Skin of body (tissue), 2 donors: ENCODE data around the gene PNPLA1. TPM values are rescaled to one million over a fixed set of nuclear protein-coding genes. Genes with fewer than 3 reads are reported as not detected.

Experiments
- DNase-seq: peaks from one replicate; lab custom pipeline; 2025; lab: John Stamatoyannopoulos, UW
- total RNA-seq: library from RNA; depleted of rRNA; stranded (reverse); fragments of >200 nt; gene quantifications from one replicate; pipeline ENCODE4 v1.2.3, GENCODE V29; 2014

Gene PNPLA1
- total RNA-seq, 1 donor from 2014 or later: 4.2 TPM

DNA sequence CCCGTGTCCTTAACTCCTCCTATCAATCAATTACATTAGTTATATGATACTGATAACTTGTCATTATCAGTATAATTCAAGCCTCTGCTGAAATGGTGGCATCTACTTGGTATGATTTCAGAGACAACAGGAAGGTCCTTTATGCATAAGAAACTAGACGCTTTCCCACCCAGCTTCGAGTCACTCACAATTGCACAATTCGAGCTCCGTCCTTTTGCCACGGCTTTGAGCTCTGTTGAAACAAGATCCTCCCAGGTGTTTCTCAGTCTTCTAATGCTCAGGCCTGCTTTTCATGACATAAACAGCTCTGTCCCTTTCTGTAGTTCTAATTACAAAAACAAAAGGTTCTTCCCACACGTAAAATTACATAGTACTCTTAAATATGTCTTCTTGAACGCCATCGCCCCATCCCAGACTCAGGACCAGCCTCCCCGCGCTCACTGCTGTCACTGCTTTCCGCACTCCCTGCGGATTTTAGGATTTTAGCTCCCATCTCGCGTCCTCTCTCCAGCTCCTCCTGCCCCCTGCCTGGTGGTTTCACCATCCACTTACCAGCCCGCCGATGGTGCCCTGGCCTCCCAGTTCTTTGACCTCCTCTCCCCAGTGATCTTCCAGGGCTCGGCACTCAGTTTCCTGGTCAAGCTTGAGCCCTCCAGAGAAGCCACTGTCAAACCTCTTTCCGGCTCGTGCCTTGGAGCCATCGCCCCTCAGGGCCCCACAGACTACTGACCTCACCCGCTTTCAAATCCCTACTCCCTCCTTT is 23.2 kb upstream of the PNPLA1 start:
- no peak for DNase-seq

DNA sequence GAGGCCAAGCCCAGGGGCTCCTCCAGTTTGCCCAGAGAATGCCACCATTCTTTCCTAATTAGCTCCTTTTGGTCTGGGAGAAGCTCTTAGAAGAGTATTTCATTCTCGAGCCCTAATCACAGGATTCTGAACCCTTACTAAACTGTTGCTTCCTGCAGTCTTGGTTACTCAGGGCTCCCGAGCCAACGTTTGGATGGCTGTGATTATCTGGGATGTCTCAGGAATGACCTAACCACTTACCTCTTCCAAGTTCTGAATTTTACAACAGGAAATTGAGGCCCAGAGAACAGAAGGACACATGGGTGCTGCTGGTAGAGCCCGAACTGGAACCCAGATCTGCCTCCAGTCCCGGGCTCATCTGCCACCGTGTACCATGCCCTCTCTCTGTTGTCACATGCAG is 22.2 kb upstream of the PNPLA1 start:
- no peak for DNase-seq

DNA sequence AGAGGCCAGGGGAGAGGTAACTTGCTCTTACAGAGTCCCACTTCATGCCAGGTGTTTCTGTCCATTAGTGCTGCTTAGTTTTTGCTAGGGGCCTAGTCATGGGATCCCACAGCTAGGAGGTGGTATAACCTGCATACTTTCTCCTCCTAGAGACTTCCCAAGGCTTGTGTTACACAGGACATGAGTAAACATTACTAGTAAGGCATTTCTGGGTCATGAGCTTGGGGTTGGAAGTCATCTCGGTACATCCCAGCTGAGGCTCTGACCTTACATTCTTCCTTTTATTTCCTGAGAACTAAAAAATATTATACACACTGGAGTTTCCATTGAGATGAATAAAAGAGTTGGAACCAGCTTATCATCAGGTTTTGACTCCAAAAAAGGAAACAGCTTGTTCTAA is 20.9 kb upstream of the PNPLA1 start:
- DNase-seq: no peak

DNA sequence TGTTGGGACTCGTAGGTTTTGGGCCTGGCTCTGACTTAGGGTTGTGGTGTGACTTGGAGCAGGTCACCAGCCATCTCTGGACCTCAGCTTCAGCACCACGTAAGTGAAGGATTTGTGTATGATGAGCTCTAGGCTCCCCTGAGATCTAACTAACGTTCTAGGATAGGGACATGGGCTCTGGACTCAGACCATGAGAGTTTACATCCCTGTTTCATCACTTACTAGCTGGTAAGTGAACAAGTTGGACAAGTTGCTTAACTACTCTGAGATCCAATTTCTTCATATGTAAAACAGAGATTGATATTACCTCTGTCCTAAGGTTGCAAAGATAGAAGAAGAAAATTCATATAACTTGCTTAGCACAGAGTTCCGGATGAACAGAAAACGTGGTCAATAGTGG is 20.3 kb upstream of the PNPLA1 start:
- no peak for DNase-seq

DNA sequence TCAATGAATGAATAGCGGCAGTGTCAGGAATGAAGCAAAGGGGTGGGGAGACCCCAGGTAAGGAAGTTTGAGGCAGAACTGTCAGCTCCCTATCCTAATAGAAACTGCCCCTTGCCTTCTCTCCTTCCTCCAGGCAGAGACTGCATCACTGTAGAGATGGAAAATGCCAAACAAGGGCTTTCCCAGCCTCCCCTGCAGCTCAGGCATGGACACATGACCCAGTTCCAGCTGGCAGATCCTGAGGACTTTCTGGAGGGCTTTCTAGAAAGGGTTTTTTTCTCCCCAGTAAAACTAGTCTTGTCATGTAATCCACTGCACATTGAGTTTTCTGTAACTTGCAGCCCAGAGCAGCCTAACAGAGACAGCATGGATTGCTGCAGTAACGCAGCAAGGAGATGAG is 17.9 kb upstream of the PNPLA1 start:
- DNase-seq: no peak

DNA sequence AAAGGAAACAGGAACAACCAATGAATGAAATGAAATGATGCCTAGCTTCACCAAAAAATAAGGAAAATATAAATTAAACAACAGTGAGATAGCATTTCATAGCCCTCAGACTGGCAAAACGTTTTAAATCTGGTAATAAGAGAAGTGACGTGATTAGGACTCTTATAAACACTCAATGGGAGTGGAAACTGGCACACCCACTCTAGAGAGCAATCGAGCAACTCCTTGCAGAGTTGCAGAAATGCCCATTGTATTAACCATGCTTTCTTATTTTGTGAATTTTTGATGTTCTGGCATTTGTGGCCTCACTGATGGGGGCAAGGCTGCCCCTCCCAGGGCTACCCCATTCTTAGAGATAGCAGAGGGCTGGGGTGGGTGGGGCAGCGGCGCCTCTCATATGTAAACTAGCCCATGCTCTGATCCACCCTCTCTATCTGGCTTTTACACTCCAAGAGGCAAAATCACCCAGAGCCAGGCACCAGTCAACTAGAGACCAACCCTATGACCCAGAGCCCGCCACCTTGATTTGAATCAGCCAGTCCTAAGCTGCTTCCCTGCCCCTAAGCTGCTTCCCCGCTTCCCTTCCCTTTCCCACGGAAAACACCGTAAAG is 6.4 kb upstream of the PNPLA1 start:
- no peak for DNase-seq

DNA sequence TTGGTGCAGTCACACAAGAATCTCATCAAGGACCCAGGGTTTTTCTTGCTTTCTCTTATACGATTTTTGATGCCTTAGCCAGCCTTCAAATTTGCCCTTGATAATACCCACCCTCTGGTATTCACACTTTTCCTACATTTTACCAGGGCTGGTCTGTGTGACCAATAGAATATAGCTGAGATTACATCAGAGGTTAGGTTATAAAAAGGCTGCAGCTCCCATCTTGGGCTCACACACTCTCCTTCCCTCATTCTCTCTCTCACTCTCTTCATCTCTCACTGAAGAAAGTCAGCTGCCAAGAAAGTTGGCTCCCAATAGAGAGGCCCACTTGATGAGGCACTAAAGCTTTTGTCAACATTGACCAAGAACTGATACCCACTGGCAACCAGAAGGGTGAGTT is 4.1 kb upstream of the PNPLA1 start:
- no peak for DNase-seq

DNA sequence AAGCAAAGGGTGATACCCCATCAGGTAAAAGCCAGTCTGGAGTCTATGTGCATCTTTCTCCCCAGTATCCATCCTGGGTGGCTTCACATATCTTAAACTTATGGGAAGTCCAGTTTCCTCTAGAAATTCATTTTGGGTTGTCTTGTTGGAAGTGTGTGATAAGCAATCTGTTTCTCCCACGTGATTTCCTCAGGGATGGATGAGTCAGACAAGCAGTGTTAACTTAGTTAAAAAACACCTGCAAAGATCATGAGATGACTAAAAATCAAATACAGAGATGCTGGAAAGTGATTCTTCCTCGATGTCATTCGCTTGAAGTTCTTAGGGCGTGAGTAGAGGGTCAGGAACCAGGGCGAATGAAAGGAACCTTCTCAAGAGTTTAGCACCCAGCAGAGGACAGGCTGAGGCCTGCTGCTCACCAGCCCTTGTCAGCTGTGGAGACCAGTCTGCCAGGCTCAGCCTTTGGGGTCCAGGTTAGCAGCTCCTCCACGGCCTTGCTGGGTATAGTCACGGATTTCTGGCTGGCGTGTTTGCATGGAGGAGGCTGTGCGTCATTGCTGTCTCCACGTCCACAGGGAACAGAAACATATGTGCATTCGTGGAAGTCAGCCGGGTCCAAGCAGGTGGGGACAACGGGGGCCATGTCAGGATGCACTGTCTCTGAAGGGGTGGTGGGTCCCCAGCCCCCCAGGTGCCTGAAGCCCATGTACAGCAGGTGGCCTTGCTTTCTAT is 2.8 kb upstream of the PNPLA1 start:
- DNase-seq: no peak

DNA sequence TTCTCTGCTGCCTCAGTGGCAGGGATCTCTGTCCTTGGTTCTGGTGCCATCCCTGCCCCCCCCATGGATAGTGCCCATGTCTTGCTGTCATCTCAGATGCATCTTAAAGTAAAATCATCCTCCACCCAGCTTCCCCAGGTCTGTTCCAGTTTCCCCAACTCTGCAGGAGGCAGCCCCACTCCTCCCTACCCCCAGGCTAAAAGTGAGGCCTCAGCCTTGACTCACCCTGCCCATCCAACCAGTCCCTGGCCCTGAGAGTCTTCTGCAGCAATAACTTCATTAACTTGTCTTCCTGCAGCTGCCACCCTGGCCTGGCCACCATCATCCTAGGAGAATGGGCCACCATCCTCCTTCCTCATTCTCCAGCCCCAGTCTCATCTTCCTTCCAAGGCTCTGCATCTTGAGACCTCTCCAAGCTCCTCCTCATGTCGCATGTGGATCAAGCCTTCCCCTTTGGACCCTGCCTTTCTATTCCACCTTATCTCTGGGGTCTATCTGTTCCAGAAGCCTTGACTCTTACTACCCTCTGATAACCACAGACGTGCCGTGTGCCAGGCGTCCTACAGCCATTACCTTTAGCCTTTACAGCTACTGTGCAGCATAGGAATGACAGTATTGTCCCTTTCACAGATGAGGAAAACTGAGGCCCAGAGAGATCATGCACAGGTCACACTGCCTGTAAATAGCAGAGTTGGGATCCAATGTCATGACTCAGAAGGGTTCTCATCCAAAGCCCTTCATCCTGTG is 2.0 kb upstream of the PNPLA1 start:
- no peak for DNase-seq

DNA sequence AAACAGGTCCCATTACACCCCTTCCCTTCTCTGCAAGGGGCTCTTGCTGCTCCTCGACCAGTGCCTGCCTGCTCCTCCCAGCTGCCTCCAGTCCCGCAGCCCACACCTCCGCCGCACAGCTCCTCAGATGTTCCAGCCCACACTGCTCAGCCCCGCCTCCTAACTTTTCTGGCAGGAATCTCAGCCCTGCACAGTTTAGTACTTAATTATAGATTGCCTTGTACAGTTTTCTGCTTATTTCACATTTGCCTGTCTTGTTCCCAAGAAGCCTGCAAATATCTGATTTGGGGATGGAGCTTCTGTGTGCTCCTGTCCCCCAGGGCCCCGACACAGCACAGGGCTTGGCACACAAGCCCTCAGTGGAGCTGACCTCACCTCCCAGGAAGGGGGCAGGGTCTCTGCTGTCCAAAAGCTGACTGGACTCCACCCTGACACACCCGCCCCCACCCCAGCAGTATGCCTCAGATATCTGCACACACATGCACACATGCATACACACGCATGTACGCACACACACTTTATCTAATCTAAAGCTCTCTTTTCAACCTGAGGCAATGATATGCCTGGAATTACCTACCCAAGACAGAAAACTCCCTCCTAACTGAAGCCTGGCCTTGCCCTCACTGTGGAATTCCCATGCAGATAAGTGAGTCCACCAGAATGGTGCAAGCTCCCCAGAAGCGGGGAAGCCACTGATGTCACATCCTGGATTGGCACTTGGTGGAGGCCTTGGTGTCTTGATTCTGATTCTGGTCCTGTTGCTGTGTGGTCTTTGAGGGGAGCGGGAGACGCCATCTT is 1.2 kb upstream of the PNPLA1 start:
- DNase-seq: no peak

DNA sequence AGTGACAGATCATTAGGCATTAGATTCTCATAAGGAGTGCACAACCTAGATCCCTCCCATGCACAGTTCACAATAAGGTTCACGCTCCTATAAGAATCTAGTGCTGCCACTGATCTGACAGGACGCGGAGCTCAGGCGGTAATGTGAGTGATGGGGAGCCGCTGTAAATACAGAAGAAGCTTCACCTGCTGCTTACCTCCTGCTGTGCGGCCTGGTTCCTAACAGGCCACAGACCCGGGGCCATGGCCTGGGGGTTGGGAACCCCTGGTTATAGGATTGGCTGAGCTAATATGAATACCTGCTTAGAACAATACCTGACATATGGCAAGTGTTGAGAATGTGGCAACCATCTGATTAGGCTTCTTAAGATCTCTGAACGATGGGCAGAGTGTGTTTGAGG is 2.4 kb downstream of the PNPLA1 start:
- DNase-seq: no peak

DNA sequence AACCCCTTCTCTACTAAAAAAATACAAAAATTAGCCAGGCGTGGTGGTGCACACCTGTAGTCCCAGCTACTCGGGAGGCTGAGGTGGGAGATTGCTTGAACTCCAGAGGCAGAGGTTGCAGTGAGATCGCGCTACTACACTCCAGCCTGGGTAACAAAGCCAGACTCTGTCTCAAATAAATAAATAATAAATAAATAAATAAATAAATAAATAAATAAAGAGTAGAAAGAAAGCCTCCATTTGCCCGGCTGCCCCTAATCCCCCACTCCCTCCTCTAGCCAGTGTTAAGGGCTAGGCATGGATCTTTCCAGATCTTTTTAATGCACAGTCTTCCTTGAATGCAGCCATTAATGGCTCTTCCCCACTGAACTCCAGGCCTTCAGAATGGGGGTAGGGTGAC is 3.2 kb downstream of the PNPLA1 start:
- DNase-seq: no peak

DNA sequence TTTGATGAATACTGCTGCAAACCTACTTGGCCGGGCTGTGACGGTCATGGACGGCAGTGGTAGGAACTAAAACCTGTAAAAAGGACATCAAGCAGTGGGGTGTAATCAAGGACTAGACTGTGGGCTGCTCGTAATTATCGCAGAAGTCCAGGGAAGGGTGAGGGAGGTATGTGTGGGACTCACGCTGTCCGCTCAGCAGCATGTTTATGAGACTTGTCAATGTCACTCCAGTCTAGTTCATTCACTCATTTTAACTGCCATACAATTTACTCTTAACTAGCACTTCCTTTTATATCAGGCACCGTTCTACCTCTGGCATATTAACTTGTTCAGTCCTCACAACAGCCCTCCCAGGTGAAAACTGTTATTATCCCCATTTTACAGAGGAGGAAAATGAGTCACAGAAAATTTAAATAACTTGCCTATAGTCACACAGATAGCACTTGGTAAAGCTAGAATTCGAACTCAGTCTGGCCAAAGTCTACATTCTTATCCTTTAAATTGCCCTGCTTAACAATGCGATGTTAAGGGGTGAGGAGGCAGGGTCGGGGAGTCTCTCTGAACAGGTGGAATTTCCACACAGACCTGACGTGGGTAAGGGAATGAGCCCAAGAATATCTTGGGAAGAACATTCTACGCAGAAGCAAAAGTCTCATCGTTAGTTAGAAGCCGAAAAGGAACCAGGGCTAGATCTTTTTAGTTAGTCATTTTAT is 4.1 kb downstream of the PNPLA1 start:
- no peak for DNase-seq

DNA sequence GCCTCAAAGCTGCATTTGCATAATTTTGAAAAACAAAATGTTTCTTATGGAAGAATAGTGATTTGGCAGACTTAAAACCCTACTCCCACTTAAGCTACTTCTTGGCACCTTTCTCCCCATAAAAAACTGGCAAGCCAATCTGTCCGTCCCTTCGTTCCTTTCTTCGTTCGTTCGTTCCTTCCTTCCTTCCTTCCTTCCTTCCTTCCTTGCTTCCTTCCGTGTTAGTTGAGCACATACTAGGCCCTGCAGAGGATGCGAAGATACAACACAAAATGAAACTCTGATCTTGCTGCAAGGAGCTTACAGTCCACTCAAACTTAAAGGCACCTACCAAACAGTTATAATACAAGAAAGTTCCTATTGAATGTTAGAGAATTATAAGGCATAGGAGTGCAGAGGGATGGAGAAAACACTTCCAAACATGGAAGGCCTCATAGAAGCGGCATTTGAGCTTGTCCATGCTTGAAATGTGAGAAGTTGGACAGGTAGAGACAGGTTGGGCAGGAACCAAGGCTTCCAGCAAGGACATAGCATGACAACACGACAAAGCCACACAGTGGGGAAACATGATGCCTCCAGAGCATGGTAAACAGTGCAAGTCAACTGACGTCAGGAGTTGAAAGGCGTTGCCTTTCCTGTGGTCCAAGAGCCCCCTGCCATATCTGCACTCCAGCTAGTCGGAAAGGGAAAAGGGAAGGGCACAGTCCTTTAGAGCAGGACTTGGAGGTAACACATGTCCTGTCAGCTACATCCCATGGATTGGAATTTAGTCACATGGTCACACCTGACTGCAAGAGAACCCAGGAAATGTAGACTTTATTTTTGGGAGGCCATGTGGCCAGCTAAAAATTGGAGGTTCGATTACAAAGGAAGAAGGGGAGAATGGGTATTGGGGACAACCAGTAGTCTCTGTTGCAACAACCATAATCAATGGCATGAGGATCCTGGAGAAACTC is 7.0 kb downstream of the PNPLA1 start:
- DNase-seq: no peak

DNA sequence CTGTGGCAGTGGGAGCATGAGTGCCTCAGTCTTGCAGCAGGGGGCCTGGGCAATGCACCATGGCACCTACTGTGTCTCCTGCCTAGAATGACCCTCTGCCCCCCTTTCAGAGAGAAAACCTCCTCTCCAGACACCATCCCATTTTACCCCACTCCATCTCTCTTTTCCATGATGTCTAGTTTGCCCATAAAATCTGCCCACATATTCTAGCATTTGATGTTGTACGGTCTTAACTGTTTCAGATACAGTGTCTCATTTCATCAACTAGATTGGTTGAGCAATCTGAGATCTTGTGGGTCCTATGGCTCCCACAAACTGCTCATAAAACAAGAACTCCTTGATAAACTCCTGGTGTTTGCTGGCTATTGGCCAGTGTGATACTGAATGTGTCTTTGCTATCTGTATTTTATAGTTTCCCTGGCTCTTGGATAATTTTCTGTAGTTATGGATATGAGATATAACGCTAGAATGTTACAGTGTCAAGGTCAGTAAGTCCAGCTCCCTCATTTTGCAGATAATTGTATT is 8.1 kb downstream of the PNPLA1 start:
- no peak for DNase-seq

DNA sequence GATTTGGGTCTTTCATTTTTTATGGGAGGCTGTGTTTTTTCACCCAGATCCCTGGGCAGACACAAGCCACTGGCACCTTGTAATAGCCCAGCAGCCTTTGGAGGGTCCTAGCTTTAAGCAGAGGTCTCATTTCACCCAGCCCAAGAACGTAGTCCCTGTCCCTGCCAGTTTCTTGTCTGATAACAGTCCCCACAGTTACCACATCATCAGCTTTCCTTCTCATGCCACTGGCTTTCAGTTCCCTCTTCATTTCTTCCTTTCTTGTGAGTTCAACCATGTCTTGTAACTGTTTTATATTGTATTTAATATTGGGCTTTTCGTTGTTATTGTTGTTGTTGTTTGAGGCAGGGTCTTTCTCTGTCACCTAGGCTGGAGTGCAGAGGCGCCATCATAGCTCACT is 10.6 kb downstream of the PNPLA1 start:
- DNase-seq: no peak

DNA sequence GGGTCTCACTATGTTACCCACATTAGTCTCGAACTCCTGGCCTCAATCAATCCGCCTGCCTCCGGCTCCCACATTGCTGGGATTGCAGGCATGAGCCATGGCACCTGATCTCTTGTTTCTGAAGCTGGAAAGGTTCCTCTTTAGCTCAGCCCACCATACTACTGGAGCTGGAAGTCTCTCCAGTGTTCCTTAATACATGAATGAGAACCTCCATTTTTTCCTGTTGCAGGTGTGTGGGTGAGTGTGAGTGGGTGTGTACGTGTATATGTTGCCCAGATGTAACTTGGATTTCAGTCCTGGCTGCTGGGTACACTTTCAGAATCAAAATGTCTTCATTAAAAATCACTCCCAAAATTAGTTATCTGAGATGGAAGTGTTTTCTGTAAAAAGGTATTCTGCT is 11.1 kb downstream of the PNPLA1 start:
- DNase-seq: no peak

DNA sequence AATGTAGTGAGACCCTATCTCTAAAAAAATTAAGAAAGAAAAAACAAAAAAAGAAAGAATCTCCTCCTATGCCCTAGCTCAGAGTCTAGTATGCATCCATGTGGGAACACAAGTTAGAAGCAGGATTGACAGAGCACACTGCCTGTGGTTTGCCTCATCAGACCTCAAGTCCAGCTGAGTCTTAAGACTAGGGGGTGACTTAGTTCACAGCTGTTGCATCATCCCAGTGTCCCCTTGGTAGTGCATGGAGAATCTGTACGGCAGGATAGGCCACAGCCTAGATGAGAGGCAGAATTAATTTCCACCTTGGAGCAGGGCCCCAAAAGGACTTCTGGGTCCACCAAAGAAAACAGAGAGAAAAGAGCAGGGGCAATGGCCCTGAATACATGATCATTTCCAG is 13.7 kb downstream of the PNPLA1 start:
- no peak for DNase-seq

DNA sequence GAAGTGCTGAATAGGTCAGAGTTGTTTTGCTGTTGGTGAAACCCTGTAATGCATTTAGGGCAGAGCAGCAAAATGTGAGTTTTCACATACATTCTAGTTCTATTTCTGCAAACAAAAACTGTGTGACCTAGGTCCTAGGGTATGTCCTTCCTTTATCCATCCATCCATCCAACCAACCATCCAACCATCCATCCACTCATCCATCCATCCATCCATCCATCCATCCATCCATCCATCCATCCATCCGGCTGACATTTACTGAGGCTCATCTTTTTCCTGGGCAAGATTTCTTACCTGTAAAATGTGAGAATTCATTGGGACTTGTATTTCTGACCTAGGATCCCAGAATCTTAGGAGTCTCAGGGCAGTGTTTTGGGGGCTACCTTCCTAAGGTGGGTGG is 14.5 kb downstream of the PNPLA1 start:
- DNase-seq: no peak
